NCI-H2196 treated with DMSO at 0.1 percent for 48 hours (cell line): ENCODE measurements around the gene GRK5.
"Not testable (repeated sequence)": the region's sequence is repeated elsewhere in the genome, so short reads cannot be mapped to it uniquely, and the experiment has no call there.

Experiments
- DNase-seq: peaks from one replicate; lab custom pipeline; 2025; ENCODE audit not compliant: unreplicated experiment; lab: John Stamatoyannopoulos, UW

The GRK5 gene

GRCh38 chr10:119207366-119207666 is at the start of gene GRK5:
TSS of gene GRK5 (plus strand) at chr10:119207571. CDS start at chr10:119207918, 347 bp downstream.
- peak; percentile 49 for DNase-seq

DNA sequence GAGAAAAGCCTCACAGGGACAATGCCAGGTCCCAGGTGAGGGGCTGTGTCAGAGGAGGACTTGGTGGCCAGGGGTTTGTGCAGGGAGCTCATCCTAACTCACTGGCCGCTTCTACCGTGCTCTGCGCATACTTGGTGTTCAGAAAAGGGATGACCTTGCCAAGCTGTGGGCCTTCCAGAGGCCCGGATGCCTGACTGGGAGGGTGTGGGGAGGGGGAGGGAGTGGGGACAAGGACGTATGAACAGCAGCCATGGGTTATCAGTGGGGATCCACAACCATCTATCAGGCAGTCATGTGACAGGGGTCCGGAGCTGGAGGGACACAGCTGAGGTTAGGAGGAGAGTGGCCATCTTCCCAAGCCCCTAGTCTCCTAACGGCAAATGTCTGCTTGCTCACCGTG is 48.0 kb upstream of the GRK5 start:
- no peak for DNase-seq

- no peak for DNase-seq
Measured at GRCh38 chr10:119161680-119162451, 45.5 kb upstream of the GRK5 start.

GRCh38 chr10:119162452-119163092 is 44.8 kb upstream of the GRK5 start:
- no peak for DNase-seq

DNA sequence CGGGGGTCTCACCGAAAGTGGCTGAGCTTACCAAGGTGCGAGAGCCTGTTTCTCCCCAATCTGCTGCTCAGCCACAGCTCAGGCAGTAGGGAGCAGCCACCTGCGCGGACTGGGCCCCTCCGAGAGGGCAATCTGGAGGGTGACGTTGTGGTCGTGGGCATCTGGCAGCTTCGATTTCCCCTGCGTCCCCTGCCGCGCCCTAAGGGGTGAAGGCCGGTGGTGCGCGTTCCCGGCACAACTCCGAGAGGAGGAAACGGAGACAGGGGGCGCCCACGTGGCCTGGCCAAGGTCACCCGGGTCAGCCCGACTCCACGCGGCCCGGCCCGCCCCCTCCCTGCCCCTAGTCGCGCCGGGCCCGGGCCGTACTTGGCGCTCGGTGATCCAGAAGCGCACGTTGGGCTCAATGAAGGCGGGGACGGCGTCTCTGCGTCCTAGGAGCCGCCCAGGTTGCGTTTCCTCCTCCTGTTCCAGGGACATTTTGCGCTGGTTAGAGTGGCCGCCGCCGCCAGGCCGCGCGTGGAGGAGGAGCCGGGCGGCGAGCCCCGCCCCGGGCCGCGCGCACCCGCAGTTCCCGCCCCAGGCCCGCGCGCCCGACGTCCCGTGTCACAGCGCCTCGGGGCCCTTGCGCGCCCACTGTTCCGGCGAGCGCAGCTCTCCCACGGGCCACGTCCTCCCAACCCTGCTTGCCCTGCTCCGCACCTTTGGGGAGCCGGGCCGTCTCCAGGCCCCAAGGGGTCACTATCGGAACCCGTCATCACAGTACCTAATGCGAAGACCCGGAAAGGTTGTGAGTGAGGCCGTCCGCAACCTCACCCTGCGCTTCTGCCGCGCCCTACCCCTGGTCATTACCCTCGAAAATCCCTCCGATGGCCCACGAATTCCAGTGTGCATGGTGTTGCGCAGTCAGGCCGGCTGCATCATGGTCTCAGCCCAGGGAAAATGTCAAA is 41.9 kb upstream of the GRK5 start, which contains the start of gene SFXN4:
TSS of gene SFXN4 (minus strand) at position 544 of the 947 bp plus-strand sequence. CDS start at position 477, 67 bp downstream.
- peak; percentile 37 for DNase-seq

DNA sequence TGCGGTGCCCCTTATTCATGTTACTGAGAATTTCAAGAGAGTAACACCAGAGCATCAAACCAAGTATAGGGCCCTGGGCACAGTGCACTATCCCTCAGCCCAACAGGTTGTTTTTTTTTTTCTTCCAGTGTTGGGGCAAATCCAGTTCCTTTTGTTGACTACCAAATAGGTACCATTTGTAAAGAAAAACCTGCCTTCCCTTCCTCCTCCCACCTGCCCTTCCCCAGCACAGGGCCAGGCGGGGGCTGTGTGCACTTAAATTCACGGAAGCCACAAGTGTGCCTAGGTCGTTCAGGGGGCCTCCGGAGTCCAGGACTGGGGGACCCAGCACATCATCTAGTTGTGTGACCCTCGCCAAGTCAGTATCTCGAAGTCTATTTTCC is 41.3 kb upstream of the GRK5 start:
- no peak for DNase-seq

DNA sequence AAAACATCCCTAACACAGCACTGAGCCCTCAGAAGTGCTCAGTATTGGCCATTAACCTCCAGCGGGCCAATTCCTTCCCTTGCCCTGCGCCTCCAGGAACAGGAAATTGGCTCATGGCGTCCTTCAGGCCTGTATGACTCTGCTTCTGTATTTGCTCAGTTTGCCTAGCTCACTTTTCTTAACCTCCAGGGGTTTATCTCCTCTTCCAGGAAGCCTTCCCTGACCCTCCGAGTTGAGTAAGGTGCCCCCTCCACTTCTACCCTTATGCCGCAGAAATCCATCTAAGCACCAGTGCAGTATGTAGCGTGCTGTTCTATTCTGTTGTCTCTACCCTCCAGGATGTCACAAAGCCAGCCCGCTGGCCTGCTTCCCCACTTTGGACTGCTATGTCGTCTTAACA is 40.8 kb upstream of the GRK5 start:
- no peak for DNase-seq

GRCh38 chr10:119167041-119167440 is 40.3 kb upstream of the GRK5 start:
- no peak for DNase-seq

DNA sequence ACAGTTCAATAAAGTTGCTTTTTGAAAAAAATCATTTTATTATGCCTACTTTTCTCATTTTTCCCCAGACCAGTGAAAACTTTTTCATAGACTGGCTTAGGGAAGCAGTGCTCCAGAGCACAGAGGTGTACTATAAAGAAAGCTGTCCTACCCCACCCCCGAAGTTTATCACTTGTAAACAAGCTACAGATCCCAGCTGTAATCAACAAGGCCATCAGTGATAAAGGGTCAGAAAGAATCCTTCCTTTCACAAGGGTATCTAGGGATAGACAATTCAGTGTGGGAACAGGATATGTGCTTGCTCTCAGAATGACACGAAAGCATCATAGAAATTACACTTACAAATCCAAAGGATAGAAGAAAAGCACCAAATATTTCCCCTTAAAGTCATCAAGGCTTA is 33.3 kb upstream of the GRK5 start:
- no peak for DNase-seq

DNA sequence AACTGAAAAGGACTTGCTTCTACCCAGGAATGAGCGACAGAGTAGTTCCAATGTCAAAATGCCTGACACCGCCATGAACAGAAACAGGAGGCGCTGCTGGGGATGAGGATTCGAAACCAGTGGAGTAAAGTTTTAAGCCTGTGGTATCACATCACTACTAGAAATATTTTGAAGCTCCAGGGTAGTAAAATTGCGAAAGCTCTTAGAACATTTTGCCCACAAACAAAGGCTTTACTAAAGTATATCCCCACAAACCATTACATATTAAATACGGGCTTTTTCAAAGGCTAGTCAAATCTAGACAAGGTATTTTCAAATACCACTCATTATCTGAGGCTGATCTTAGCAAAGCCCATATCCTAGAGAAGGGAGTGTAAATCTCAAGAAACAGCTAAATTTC is 31.2 kb upstream of the GRK5 start:
- no peak for DNase-seq

- no peak for DNase-seq
Measured at GRCh38 chr10:119177708-119178371, 29.5 kb upstream of the GRK5 start.

- peak; percentile 47 for DNase-seq
Measured at GRCh38 chr10:119178372-119179119, 28.8 kb upstream of the GRK5 start, which contains the start of gene PRDX3. TSS of gene PRDX3 (minus strand) at chr10:119178812. CDS start at chr10:119178790, 22 bp downstream.

DNA sequence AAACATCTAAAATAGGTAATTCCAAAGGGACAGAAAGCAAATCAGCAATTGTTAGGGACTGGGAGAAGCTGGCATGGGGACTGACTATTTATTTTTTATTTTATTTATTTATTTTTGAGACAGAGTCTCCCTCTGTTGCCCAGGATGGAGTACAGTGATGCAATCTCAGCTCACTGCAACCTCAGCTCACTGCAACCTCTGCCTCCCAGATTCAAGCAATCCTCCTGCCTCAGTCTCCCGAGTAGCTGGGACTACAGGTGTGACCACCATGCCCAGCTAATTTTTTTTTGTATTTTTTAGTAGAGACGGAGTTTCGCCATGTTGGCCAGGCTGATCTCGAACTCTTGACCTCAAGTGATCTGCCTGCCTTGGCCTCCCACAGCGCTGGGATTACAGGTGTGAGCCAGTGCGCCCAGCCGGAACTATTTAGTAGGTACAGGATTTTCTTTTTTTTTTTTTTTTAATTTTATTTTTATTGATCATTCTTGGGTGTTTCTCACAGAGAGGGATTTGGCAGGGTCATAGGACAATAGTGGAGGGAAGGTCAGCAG is 26.4 kb upstream of the GRK5 start:
- DNase-seq = not testable (repeated sequence)

DNA sequence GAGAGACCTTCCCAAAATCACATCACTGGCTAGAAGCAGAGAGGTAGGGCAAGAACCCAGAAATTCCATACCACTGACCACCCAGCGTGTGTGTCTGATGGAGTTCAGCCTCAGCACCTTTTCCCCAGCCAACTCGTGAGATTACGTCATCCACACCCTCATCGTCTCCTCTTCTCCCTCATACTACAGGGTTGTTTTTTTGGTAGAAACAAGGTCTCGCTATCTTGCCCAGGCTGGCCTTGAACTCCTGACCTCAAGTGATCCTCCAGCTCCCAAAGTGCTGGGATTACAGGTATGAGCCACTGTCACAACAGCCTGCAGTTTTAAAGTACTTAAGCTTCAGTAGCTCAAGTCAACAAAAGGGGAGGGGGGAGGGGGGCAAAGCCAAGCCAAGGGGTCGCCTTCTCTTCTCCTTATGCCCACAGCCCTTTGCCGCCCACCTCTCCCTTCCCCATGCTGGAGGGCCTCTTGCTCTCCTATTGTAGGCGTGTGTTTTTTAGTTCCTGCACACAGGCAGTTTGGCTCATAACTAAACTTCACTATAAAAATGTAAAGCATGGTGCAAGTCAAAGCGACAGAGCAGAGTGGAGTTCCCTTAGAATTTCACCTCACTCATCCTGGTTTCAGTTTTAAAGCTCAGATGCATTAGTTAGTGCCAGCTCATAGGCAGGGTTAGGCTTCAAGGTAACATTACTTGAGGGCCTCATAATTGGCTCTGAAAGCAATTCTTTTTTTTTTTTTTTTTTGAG is 23.5 kb upstream of the GRK5 start:
- no peak for DNase-seq

- no peak for DNase-seq
Measured at GRCh38 chr10:119189811-119190282, 17.5 kb upstream of the GRK5 start.

DNA sequence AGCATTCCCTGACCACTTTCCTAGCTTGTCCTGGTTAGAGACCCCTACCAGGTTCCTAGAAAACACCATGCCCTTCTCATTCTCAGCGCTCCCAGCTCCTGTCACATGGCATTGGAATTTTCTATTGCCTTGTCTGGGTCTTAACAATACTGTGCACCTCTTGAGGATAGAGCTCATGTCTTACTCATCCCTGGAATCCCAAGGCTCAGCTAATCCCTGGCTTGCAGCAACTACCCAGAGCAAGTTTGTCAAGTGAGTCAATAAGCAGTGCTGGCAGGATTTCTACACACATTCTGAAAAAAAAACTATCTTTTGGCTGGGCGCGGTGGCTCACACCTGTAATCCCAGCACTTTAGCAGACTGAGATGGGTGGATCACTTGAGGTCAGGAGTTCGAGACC is 17.0 kb upstream of the GRK5 start:
- no peak for DNase-seq

- no peak for DNase-seq
Measured at GRCh38 chr10:119190954-119191785, 16.2 kb upstream of the GRK5 start.

- DNase-seq = no peak
Measured at GRCh38 chr10:119191881-119192280, 15.5 kb upstream of the GRK5 start.
